H9 (cell line): ENCODE data around the gene NAPG. TPM values are rescaled to one million over a fixed set of nuclear protein-coding genes. Genes with fewer than 3 reads are reported as not detected.

ENCODE experiments used
- DNase-seq: peaks from one replicate; pipeline ENCODE4 v3.0.0-alpha.2; 2017
- H2AFZ ChIP-seq: one replicate; pipeline ENCODE4 v1.6.1; 2013; ENCODE audit warnings: mild to moderate bottlenecking, low read length, control low read depth, moderate library complexity
- H2AK5ac ChIP-seq: 2 replicates; pipeline ENCODE4 v1.6.1; 2013; ENCODE audit warnings: low read length, control low read depth, mixed read lengths; ENCODE audit not compliant: insufficient read length
- H2BK120ac ChIP-seq: one replicate; pipeline ENCODE4 v1.6.1; 2013; ENCODE audit warnings: low read depth, mild to moderate bottlenecking, low read length, control low read depth, inconsistent platforms; ENCODE audit not compliant: poor library complexity, severe bottlenecking
- H2BK12ac ChIP-seq: 2 replicates; pipeline ENCODE4 v1.6.1; 2013; ENCODE audit warnings: low read length, control low read depth, mixed read lengths, low read depth; ENCODE audit not compliant: insufficient read length
- H2BK15ac ChIP-seq: 2 replicates; pipeline ENCODE4 v1.6.1; 2013; ENCODE audit warnings: low read depth, low read length, control low read depth
- H2BK20ac ChIP-seq: one replicate; pipeline ENCODE4 v1.6.1; 2013; ENCODE audit warnings: low read depth, mild to moderate bottlenecking, low read length, control low read depth, inconsistent platforms; ENCODE audit not compliant: poor library complexity, severe bottlenecking
- H2BK5ac ChIP-seq: 2 replicates; pipeline ENCODE4 v1.6.1; 2013; ENCODE audit warnings: low read length, control low read depth, mixed read lengths; ENCODE audit not compliant: insufficient read length
- H3K14ac ChIP-seq: 2 replicates; pipeline ENCODE4 v1.6.1; 2013; ENCODE audit warnings: low read length, control low read depth; ENCODE audit not compliant: insufficient read depth
- H3K18ac ChIP-seq: 2 replicates; pipeline ENCODE4 v1.6.1; 2013; ENCODE audit warnings: low read depth, mild to moderate bottlenecking, mixed read lengths, low read length, control low read depth; ENCODE audit not compliant: insufficient read length
- H3K23ac ChIP-seq: 2 replicates; pipeline ENCODE4 v1.6.1; 2013; ENCODE audit warnings: low read length, control low read depth, mixed read lengths, low read depth; ENCODE audit not compliant: insufficient read length
- H3K23me2 ChIP-seq: 2 replicates; pipeline ENCODE4 v1.6.1; 2013; ENCODE audit warnings: low read depth, mild to moderate bottlenecking, mixed read lengths, low read length, control low read depth; ENCODE audit not compliant: insufficient read length, poor library complexity, severe bottlenecking
- H3K27ac ChIP-seq: 2 replicates; pipeline ENCODE4 v1.5.1; 2013; ENCODE audit warnings: low read length, control low read depth, mixed read lengths, low read depth; ENCODE audit not compliant: insufficient read length
- H3K27me3 ChIP-seq: 2 replicates; pipeline ENCODE4 v1.6.1; 2013; ENCODE audit warnings: low read length, control low read depth, inconsistent platforms; ENCODE audit not compliant: insufficient read depth
- H3K4ac ChIP-seq: 2 replicates; pipeline ENCODE4 v1.6.1; 2013; ENCODE audit warnings: low read depth, mild to moderate bottlenecking, control low read depth, inconsistent platforms, low read length, moderate library complexity
- H3K4me1 ChIP-seq: 2 replicates; pipeline ENCODE4 v1.6.1; 2013; ENCODE audit warnings: low read length, control low read depth, inconsistent platforms; ENCODE audit not compliant: insufficient read depth
- H3K4me2 ChIP-seq: 2 replicates; pipeline ENCODE4 v1.6.1; 2013; ENCODE audit warnings: low read length, control low read depth, mixed read lengths; ENCODE audit not compliant: insufficient read length, insufficient read depth
- H3K56ac ChIP-seq: 2 replicates; pipeline ENCODE4 v1.6.1; 2013; ENCODE audit warnings: low read depth, mild to moderate bottlenecking, mixed read lengths, low read length, control low read depth; ENCODE audit not compliant: insufficient read length
- H3K79me1 ChIP-seq: 2 replicates; pipeline ENCODE4 v1.6.1; 2013; ENCODE audit warnings: low read depth, mild to moderate bottlenecking, moderate library complexity, low read length, control low read depth, inconsistent platforms; ENCODE audit not compliant: insufficient read depth, poor library complexity, severe bottlenecking
- H3K79me2 ChIP-seq: 2 replicates; pipeline ENCODE4 v1.6.1; 2013; ENCODE audit warnings: low read length, control low read depth, inconsistent platforms; ENCODE audit not compliant: insufficient read depth
- H3K9ac ChIP-seq: 2 replicates; pipeline ENCODE4 v1.6.1; 2013; ENCODE audit warnings: low read length, control low read depth, mixed read lengths; ENCODE audit not compliant: insufficient read length; ENCODE audit errors: extremely low read depth
- H3K9me3 ChIP-seq: one replicate; pipeline ENCODE4 v1.6.1; 2013; ENCODE audit warnings: low read depth, low read length, inconsistent platforms; ENCODE audit not compliant: control insufficient read depth
- H3T11ph ChIP-seq: one replicate; pipeline ENCODE4 v1.6.1; 2013; ENCODE audit warnings: mild to moderate bottlenecking, low read length, control low read depth, inconsistent platforms
- H4K20me1 ChIP-seq: one replicate; pipeline ENCODE4 v1.6.1; 2013; ENCODE audit not compliant: control insufficient read depth, insufficient read length, insufficient read depth
- H4K5ac ChIP-seq: 2 replicates; pipeline ENCODE4 v1.6.1; 2013; ENCODE audit warnings: low read depth, mild to moderate bottlenecking, mixed read lengths, low read length, control low read depth; ENCODE audit not compliant: insufficient read length
- H4K8ac ChIP-seq: replicated peaks from 2 replicates; pipeline ENCODE4 v1.6.1; 2013; ENCODE audit warnings: low read length, control low read depth, mixed read lengths, low read depth; ENCODE audit not compliant: insufficient read length
- H4K91ac ChIP-seq: 2 replicates; pipeline ENCODE4 v1.6.1; 2013; ENCODE audit warnings: low read depth, mild to moderate bottlenecking, moderate library complexity, mixed read lengths, low read length, control low read depth; ENCODE audit not compliant: insufficient read length
- H3K27ac Mint-ChIP-seq, 3 experiments: 2 replicates in 2 of 3; 3 replicates in 1 of 3; pipeline ENCODE4 v1.8.0; 2020 to 2021; ENCODE audit warnings: mixed read lengths in 3 of 3, mild to moderate bottlenecking in 1 of 3, moderate library complexity in 1 of 3
- H3K27me3 Mint-ChIP-seq: 2 replicates; pipeline ENCODE4 v1.8.0; 2021; ENCODE audit warnings: low read depth, mild to moderate bottlenecking, moderate library complexity, mixed read lengths
- H3K36me3 Mint-ChIP-seq, 3 experiments: 2 replicates in 2 of 3; 3 replicates in 1 of 3; pipeline ENCODE4 v1.8.0; 2020 to 2021; ENCODE audit warnings: low read depth in 3 of 3, mixed read lengths in 3 of 3; ENCODE audit not compliant: insufficient read depth in 1 of 3
- H3K4me1 Mint-ChIP-seq, 2 experiments: 2 replicates each; pipeline ENCODE4 v1.8.0; 2020; ENCODE audit warnings: mixed read lengths in 2 of 2
- H3K4me3 Mint-ChIP-seq, 2 experiments: 2 replicates in 1 of 2; 3 replicates in 1 of 2; pipeline ENCODE4 v1.8.0; 2020 to 2021; ENCODE audit warnings: mild to moderate bottlenecking in 2 of 2, mixed read lengths in 2 of 2, moderate library complexity in 1 of 2
- H3K9me3 Mint-ChIP-seq, 2 experiments: 2 replicates in 1 of 2; 3 replicates in 1 of 2; pipeline ENCODE4 v1.8.0; 2020; ENCODE audit warnings: mild to moderate bottlenecking in 2 of 2, mixed read lengths in 2 of 2, moderate library complexity in 1 of 2
- CTCF ChIP-seq: fragments of 200-600 bp; sonication (generic); conservative IDR thresholded peaks from 3 replicates; pipeline ENCODE4 v1.8.0; 2021; ENCODE audit warnings: antibody characterized with exemption, mild to moderate bottlenecking
- WGBS: extraction: QIAGEN DNeasy Blood & Tissue Kit; methylation state at CpG from one replicate; pipeline ENCODE4 v1.1.7; 2013; ENCODE audit warnings: missing lambda C conversion rate, low lambda C conversion rate, mixed read lengths; ENCODE audit not compliant: insufficient read length; ENCODE audit errors: extremely low coverage; 5-methylcytosine and 5-hydroxymethylcytosine counted together
- total RNA-seq: library from RNA; stranded (reverse); gene quantifications from 2 replicates; pipeline ENCODE4 v1.2.1, GENCODE V29; 2021

Gene NAPG
- total RNA-seq, 1 experiment from 2014 or later: 30.9 TPM

DNA sequence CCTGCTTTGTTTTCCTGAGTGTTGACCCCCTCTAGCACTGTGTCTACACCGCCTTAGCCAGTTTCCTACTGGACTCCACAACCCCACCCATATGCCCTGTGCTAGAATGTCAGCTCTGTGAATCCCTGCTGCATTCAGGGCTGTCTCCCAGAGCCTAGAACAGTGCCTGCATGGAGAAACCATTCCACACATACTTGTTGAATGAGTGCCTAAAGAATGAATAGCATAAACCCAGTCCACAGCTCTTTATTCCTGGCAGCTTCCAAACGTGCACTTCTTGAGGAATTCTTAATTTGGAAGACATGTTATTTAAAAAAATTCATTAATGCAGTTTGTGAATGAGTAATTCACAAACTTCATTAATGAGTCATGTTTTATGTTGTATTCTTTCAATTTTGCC is 6.5 kb upstream of the NAPG start:
- WGBS: no CpG with 5 or more reads among the region's 2 CpGs
- H3K23me2 ChIP-seq: no peaks in the 10 kb centered on the region
- peaks cover 0 to 3% of the 10 kb centered on the region in 2 experiments; a peak in 2 of 5 replicates for H3K9me3 Mint-ChIP-seq
- H3K4ac ChIP-seq: no peak overlapping the region
- no peaks in the 10 kb centered on the region for H3K9me3 ChIP-seq
- no peak overlapping the region for H3K18ac ChIP-seq
- no peak overlapping the region for H2AK5ac ChIP-seq
- DNase-seq: no peak
- H3K4me2 ChIP-seq: no peak overlapping the region
- H2AFZ ChIP-seq: no peak overlapping the region
- no peak overlapping the region for H4K8ac ChIP-seq
- H3K27ac ChIP-seq: no peak overlapping the region
- H3T11ph ChIP-seq: no peak overlapping the region
- H3K56ac ChIP-seq: no peak overlapping the region
- no peak overlapping the region for H2BK5ac ChIP-seq
- no peak for TF ChIP-seq CTCF
- no peak overlapping the region for H2BK12ac ChIP-seq
- no peak overlapping the region for H3K9ac ChIP-seq
- no peak overlapping the region for H3K14ac ChIP-seq
- H3K27me3 Mint-ChIP-seq: peaks cover 7% of the 10 kb centered on the region; the same call in 1 of the 2 replicates
- no peak overlapping the region for H2BK20ac ChIP-seq
- no peak overlapping the region for H4K91ac ChIP-seq
- H3K4me3 Mint-ChIP-seq: no peak overlapping the region
- H2BK15ac ChIP-seq: no peak overlapping the region
- H3K27me3 ChIP-seq: no peaks in the 10 kb centered on the region
- no peak overlapping the region for H3K23ac ChIP-seq
- H3K4me1 Mint-ChIP-seq: peaks cover 8 to 9% of the 10 kb centered on the region in 2 experiments
- H3K36me3 Mint-ChIP-seq: no peaks in the 10 kb centered on the region; a peak in 2 of 7 replicates
- H4K5ac ChIP-seq: no peak overlapping the region
- no peaks in the 10 kb centered on the region for H3K4me1 ChIP-seq
- no peaks in the 10 kb centered on the region for H4K20me1 ChIP-seq
- H3K79me1 ChIP-seq: no peaks in the 10 kb centered on the region
- H3K27ac Mint-ChIP-seq: peak overlapping the region in 1 of 3 experiments; percentile 35; a peak in 2 of 7 replicates
- no peaks in the 10 kb centered on the region for H3K79me2 ChIP-seq
- H2BK120ac ChIP-seq: no peak overlapping the region
